GM23338 (cell line): ENCODE measurements around the gene SPATA20.

Experiments
- CREB1 ChIP-seq: fragments of 250-450 bp; sonication (Bioruptor Pico); IDR thresholded peaks from 2 replicates; pipeline ENCODE4 v1.5.0; 2020; ENCODE audit warnings: low read depth, mild to moderate bottlenecking, moderate library complexity
- CTCF ChIP-seq, 2 experiments: fragments of 200-600 bp in 1 of 2; sonication (generic) in 1 of 2; conservative IDR thresholded peaks; 2 replicates each; pipeline versions ENCODE4 v1.5.1 to v1.6.1; 2016 to 2017; ENCODE audit warnings: antibody characterized with exemption in 2 of 2, low read depth in 2 of 2, mild to moderate bottlenecking in 2 of 2, moderate library complexity in 1 of 2
- ETS1 ChIP-seq: IDR thresholded peaks from 2 replicates; pipeline ENCODE4 v1.6.1; 2016; ENCODE audit warnings: antibody characterized with exemption
- EZH2 ChIP-seq: fragments of 200-600 bp; sonication (generic); IDR thresholded peaks from one replicate; pipeline ENCODE4 v1.8.0; 2017; ENCODE audit warnings: antibody characterized with exemption, mild to moderate bottlenecking, low read depth; ENCODE audit not compliant: unreplicated experiment
- EZH2phosphoT487 ChIP-seq: fragments of 200-600 bp; sonication (generic); IDR thresholded peaks from one replicate; pipeline ENCODE4 v1.8.1; 2018; ENCODE audit warnings: antibody characterized with exemption; ENCODE audit not compliant: unreplicated experiment
- JUNB ChIP-seq: IDR thresholded peaks from one replicate; pipeline ENCODE4 v1.6.1; 2016; ENCODE audit warnings: antibody characterized with exemption; ENCODE audit not compliant: unreplicated experiment
- NANOG ChIP-seq: IDR thresholded peaks from 2 replicates; pipeline ENCODE4 v1.6.1; 2016; ENCODE audit warnings: antibody characterized with exemption, borderline replicate concordance
- POLR2AphosphoS5 ChIP-seq: IDR thresholded peaks from 2 replicates; pipeline ENCODE4 v1.6.1; 2016; ENCODE audit warnings: antibody characterized with exemption, low read depth
- REST ChIP-seq: IDR thresholded peaks from one replicate; pipeline ENCODE4 v1.6.1; 2018; ENCODE audit warnings: antibody characterized with exemption; ENCODE audit not compliant: unreplicated experiment
- ZNF114 ChIP-seq: fragments of 250-450 bp; sonication (Bioruptor Pico); IDR thresholded peaks from 2 replicates; pipeline ENCODE4 v1.5.0; 2020; ENCODE audit warnings: mild to moderate bottlenecking, moderate library complexity
- ZNF331 ChIP-seq: fragments of 250-450 bp; sonication (Bioruptor Pico); IDR thresholded peaks from 2 replicates; pipeline ENCODE4 v1.5.0; 2020; ENCODE audit warnings: low read depth, mild to moderate bottlenecking, moderate library complexity

- TF ChIP-seq CTCF (conservative IDR thresholded peaks at IDR 0.05; ENCODE audit: low read depth in 2 of 2) (no peak), EZH2 (no peak), REST (no peak), POLR2AphosphoS5 (no peak), EZH2phosphoT487 (no peak), ETS1 (no peak), JUNB (no peak), CREB1 (CRISPR knock-in tag) (no peak), ZNF331 (CRISPR knock-in tag) (no peak), ZNF114 (no peak), NANOG (no peak)
Measured at GRCh38 chr17:50546701-50547034, 306 bp upstream of the SPATA20 start.
